ENCODE results near the gene CYCS. TPM values are rescaled to one million over a fixed set of nuclear protein-coding genes. Genes with fewer than 3 reads are reported as not detected.
A peak's percentile ranks its signal among the peaks of the same experiment; 100 is the strongest.

Gene CYCS
- total RNA-seq, 1 donor from 2014 or later = 709 TPM

- H3K4me1 ChIP-seq = peaks cover 3% of the 10 kb centered on the region
- DNase-seq = peak; percentile 65
- no peaks in the 10 kb centered on the region for H3K27me3 ChIP-seq (ENCODE audit: low read depth)
- no peak overlapping the region for H3K4me3 ChIP-seq
- H3K27ac ChIP-seq (replicated peaks) = no peak overlapping the region
- no peaks in the 10 kb centered on the region for H3K36me3 ChIP-seq
- peak; percentile 76 for TF ChIP-seq CTCF (IDR thresholded peaks at IDR 0.05; ENCODE audit: borderline replicate concordance)
- intact Hi-C loops (cut with micrococcal nuclease) = no loop called here
- peaks cover 4% of the 10 kb centered on the region for H3K9me3 ChIP-seq (replicated peaks)
These were observed 31.7 kb downstream of the CYCS start for GRCh38 chr7:25093268-25093826.

- Histone ChIP-seq H3K27me3 (ENCODE audit: low read depth) (no peaks in the 10 kb centered on the region), H3K4me3 (no peak overlapping the region), H3K36me3 (no peaks in the 10 kb centered on the region), H3K27ac (replicated peaks) (no peak overlapping the region), H3K9me3 (replicated peaks) (peaks cover 4% of the 10 kb centered on the region), H3K4me1 (peaks cover 3% of the 10 kb centered on the region)
- intact Hi-C loops (cut with micrococcal nuclease) = no loop called here
- no peak for TF ChIP-seq CTCF (IDR thresholded peaks at IDR 0.05; ENCODE audit: borderline replicate concordance)
- no peak for DNase-seq
These were observed 33.3 kb downstream of the CYCS start for GRCh38 chr7:25091779-25092178.

GRCh38 chr7:25091176-25091575 is 33.9 kb downstream of the CYCS start:
- H3K36me3 ChIP-seq = no peaks in the 10 kb centered on the region
- no peaks in the 10 kb centered on the region for H3K27me3 ChIP-seq (ENCODE audit: low read depth)
- no peak overlapping the region for H3K27ac ChIP-seq (replicated peaks)
- H3K4me1 ChIP-seq = peaks cover 3% of the 10 kb centered on the region
- intact Hi-C loops (cut with micrococcal nuclease) = no loop called here
- no peak for TF ChIP-seq CTCF (IDR thresholded peaks at IDR 0.05; ENCODE audit: borderline replicate concordance)
- no peak overlapping the region for H3K4me3 ChIP-seq
- peaks cover 4% of the 10 kb centered on the region for H3K9me3 ChIP-seq (replicated peaks)
- no peak for DNase-seq

- H3K4me3 ChIP-seq = no peak overlapping the region
- H3K27ac ChIP-seq (replicated peaks) = no peak overlapping the region
- TF ChIP-seq CTCF (IDR thresholded peaks at IDR 0.05; ENCODE audit: borderline replicate concordance) = no peak
- intact Hi-C loops (cut with micrococcal nuclease) = no loop called here
- no peak for DNase-seq
- peaks cover 3% of the 10 kb centered on the region for H3K4me1 ChIP-seq
- no peaks in the 10 kb centered on the region for H3K9me3 ChIP-seq (replicated peaks)
- H3K36me3 ChIP-seq = no peaks in the 10 kb centered on the region
- H3K27me3 ChIP-seq (ENCODE audit: low read depth) = no peaks in the 10 kb centered on the region
These were observed 34.7 kb downstream of the CYCS start for GRCh38 chr7:25090374-25090773.

- H3K9me3 ChIP-seq (replicated peaks) = no peaks in the 10 kb centered on the region
- no peak overlapping the region for H3K27ac ChIP-seq (replicated peaks)
- no peaks in the 10 kb centered on the region for H3K27me3 ChIP-seq (ENCODE audit: low read depth)
- DNase-seq = no peak
- H3K36me3 ChIP-seq = no peaks in the 10 kb centered on the region
- H3K4me3 ChIP-seq = no peak overlapping the region
- intact Hi-C loops (cut with micrococcal nuclease) = no loop called here
- H3K4me1 ChIP-seq = no peaks in the 10 kb centered on the region
- no peak for TF ChIP-seq CTCF (IDR thresholded peaks at IDR 0.05; ENCODE audit: borderline replicate concordance)
These were observed 37.2 kb downstream of the CYCS start for GRCh38 chr7:25087855-25088254.

Measured in left ventricle myocardium inferior (tissue), 1 donor.